Ovary (tissue), 9 donors: ENCODE data around the gene NR1D1. TPM values are rescaled to one million over a fixed set of nuclear protein-coding genes. Genes with fewer than 3 reads are reported as not detected.

Experiments
- DNase-seq, 5 donors: peaks; one replicate each; pipeline ENCODE4 v3.0.0-alpha.2; 2019 to 2020
- H3K27ac ChIP-seq, 2 donors: fragments of 200-600 bp; one replicate each; pipeline versions ENCODE4 v1.5.1 to v1.8.0; 2019 to 2022
- H3K27me3 ChIP-seq: fragments of 200-600 bp; one replicate; pipeline ENCODE4 v1.8.0; 2022
- H3K36me3 ChIP-seq: fragments of 200-600 bp; sonication (generic); one replicate; pipeline ENCODE4 v1.5.1; 2019
- H3K4me1 ChIP-seq: one replicate; pipeline ENCODE4 v1.8.1; 2013; ENCODE audit warnings: mild to moderate bottlenecking, moderate library complexity; ENCODE audit not compliant: insufficient read depth
- H3K4me3 ChIP-seq: fragments of 200-600 bp; sonication (generic); one replicate; pipeline ENCODE4 v1.5.1; 2017
- H3K9me3 ChIP-seq, 2 donors: fragments of 200-600 bp in 1 of 2; sonication (generic) in 1 of 2; one replicate each; pipeline versions ENCODE4 v1.5.1 to v1.8.1; 2013 to 2019; ENCODE audit warnings: mild to moderate bottlenecking in 1 of 2, moderate library complexity in 1 of 2
- CTCF ChIP-seq, 3 donors: fragments of 450-650 bp in 2 of 3; fragments of 200-600 bp in 1 of 3; IDR thresholded peaks; one replicate each; pipeline versions ENCODE4 v1.5.1 to v1.8.0; 2016 to 2022; ENCODE audit warnings: antibody characterized with exemption in 3 of 3, mild to moderate bottlenecking in 1 of 3
- EP300 ChIP-seq: sonication (generic); formaldehyde crosslinking; IDR thresholded peaks from one replicate; pipeline ENCODE4 v1.6.1; 2017; ENCODE audit warnings: antibody characterized with exemption
- POLR2A ChIP-seq: fragments of 450-650 bp; IDR thresholded peaks from one replicate; pipeline ENCODE4 v1.6.1; 2017; ENCODE audit warnings: antibody characterized with exemption, mild to moderate bottlenecking, moderate library complexity
- WGBS, 3 donors: extraction: QIAGEN DNeasy Blood & Tissue Kit in 1 of 3; methylation state at CpG; one replicate each; pipeline versions ENCODE4 v1.1.5 to v1.1.7; 2013 to 2017; 5-methylcytosine and 5-hydroxymethylcytosine counted together
- intact Hi-C, 4 donors: fragments of 100-400 bp; cut with DNase I; formaldehyde crosslinking; loops; one replicate each; pipeline versions ENCODE4 v1.11.0 to v1.15.1; 2022 to 2023
- polyA plus RNA-seq, 2 donors: library from polyadenylated mRNA; stranded (reverse); fragments of 200-250 nt in 1 of 2; fragments of 350-450 nt in 1 of 2; fragmentation: Illumina TruSeq in 1 of 2; extraction: RNeasy Lipid Tissue Mini Kit (QIAGEN cat#74804) in 1 of 2; gene quantifications; one replicate each; pipeline ENCODE4 v1.2.3, GENCODE V29; 2013 to 2014
- total RNA-seq, 7 donors: library from RNA; depleted of rRNA in 2 of 7; stranded (reverse); fragments of >200 nt in 2 of 7; fragmentation: NEBNext Ultra II Directional in 3 of 7; extraction: Animal tissue kit (Norgen Biotek cat#: 25700) in 3 of 7; gene quantifications; one replicate each; pipeline versions ENCODE4 v1.1.0 to v1.2.4, GENCODE V29; 2016 to 2023
- donor health status: DM: no; HTN: no; CAD: no; lungs with moderate emphysema.
- donor health status: DM: no; HTN: no; CAD: no.
- donor health status: Bipolar disorder and iron deficiency.
- donor health status: DM: yes; HTN: yes; CAD: no.
- donor health status: DM: no; HTN: no; CAD: no.
- donor health status: DM: yes; HTN: yes; CAD: no.

NR1D1 gene
- total and polyA plus RNA-seq, 9 donors = 10.7 to 73.8 (median 23.7) TPM

DNA sequence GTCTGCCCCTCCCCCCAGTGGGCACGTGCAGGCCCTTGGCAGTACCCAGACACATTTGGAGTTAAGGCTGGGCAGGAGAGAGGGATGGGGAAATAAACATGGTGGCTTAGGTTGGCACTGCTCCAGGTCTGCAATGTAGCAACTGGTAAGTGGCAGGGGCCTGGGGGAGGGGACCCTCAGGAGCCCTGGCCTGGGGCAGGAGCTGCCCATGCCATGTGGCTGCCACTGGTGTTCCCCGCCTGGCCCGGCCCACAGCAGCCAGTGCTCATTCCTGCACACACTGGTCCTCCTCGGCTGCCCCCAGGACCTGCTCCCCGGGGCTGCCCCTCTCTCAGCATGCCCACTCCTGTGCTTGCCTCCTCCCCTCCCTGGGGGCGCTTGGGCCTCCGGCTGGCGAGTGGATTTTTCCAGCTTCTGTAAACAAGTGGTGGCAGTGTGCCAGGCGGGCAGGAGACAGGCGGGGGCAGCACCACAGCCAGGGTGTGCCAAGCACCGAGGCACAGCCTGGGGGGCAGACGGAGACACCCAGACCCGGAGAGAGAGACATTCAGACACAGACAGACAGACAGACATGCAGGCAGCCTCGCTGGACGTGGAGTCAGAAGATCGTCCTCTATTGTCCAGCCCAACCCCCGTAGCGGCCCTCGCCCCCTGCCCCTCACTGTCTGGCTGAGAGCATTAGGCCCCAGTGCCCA lies 28.2 kb downstream of the NR1D1 start:
- WGBS, 3 donors = 10% methylated on average over 18 to 19 of the region's 19 CpGs
- intact Hi-C loops = loop anchor here in 2 of 4 donors (5.0 kb wide), 2 partner anchors 35 to 40 kb away; no protein-coding TSS in a partner anchor
- no peaks in the 10 kb centered on the region for H3K9me3 ChIP-seq

GRCh38 chr17:40071313-40072039 lies 28.9 kb downstream of the NR1D1 start:
- Histone ChIP-seq H3K4me1 (peaks cover 54% of the 10 kb centered on the region), H3K27ac (peak overlapping the region; percentile 89 to 91), H3K9me3 (no peaks in the 10 kb centered on the region), H3K36me3 (no peaks in the 10 kb centered on the region), H3K27me3 (no peaks in the 10 kb centered on the region), H3K4me3 (peak overlapping the region; percentile 17)
- peak; percentile 76 to 82 (median 77) for DNase-seq
- 21 to 27% (median 26%) methylated on average over 16 of the region's 16 CpGs for WGBS, 3 donors
- intact Hi-C loops = loop anchor here in 2 of 4 donors (5.0 kb wide), 2 partner anchors 36 to 41 kb away; no protein-coding TSS in a partner anchor
- TF ChIP-seq CTCF (IDR thresholded peaks at IDR 0.05) (no peak), POLR2A (no peak), EP300 (no peak)

More for the DNA sequence above, 28.2 kb downstream of the NR1D1 start:
- peaks cover 58% of the 10 kb centered on the region for H3K4me1 ChIP-seq
- H3K27me3 ChIP-seq = no peaks in the 10 kb centered on the region
- peak overlapping the region; percentile 89 to 91 for H3K27ac ChIP-seq
- no peaks in the 10 kb centered on the region for H3K36me3 ChIP-seq
- TF ChIP-seq POLR2A = no peak
- no peak for TF ChIP-seq EP300
- TF ChIP-seq CTCF (IDR thresholded peaks at IDR 0.05) = no peak
- peak overlapping the region; percentile 18 for H3K4me3 ChIP-seq
- peak; percentile 64 to 81 (median 76) for DNase-seq

GRCh38 chr17:40070709-40071312 lies 29.6 kb downstream of the NR1D1 start:
- Histone ChIP-seq H3K27me3 (no peaks in the 10 kb centered on the region), H3K4me1 (peaks cover 52% of the 10 kb centered on the region), H3K36me3 (no peaks in the 10 kb centered on the region), H3K27ac (peak overlapping the region; percentile 89 to 91), H3K9me3 (no peaks in the 10 kb centered on the region), H3K4me3 (peak overlapping the region; percentile 17)
- WGBS, 3 donors = 12 to 22% (median 20%) methylated on average over 8 of the region's 8 CpGs
- TF ChIP-seq CTCF (IDR thresholded peaks at IDR 0.05) = no peak
- TF ChIP-seq POLR2A = no peak
- no peak for TF ChIP-seq EP300
- DNase-seq = peak in 1 of 5 donors; percentile 34
- intact Hi-C loops = loop anchor here in 2 of 4 donors (5.0 kb wide), 2 partner anchors 36 to 41 kb away; no protein-coding TSS in a partner anchor
